H1 (cell line): Measurements from ENCODE around the gene FAM184B. TPM values are rescaled to one million over a fixed set of nuclear protein-coding genes. Genes with fewer than 3 reads are reported as not detected.

Experiments
- CTCF ChIA-PET: fragments of 300-600 bp; sonication (Branson Sonifier 250); formaldehyde crosslinking; loops from one replicate; lab custom pipeline; 2021; ENCODE audit not compliant: partially characterized antibody; lab: Charles Lee
- POLR2A ChIA-PET: fragments of 300-600 bp; sonication (Branson Sonifier 250); formaldehyde crosslinking; loops from one replicate; lab custom pipeline; 2021; ENCODE audit warnings: inconsistent platforms; ENCODE audit not compliant: partially characterized antibody; lab: Charles Lee
- DNase-seq, 2 experiments: peaks; one replicate each; pipeline versions ENCODE4 v3.0.0 to v3.0.0-alpha.2; 2010 to 2022; ENCODE audit warnings: low spot score in 2 of 2, low read depth in 1 of 2, mixed read lengths in 1 of 2
- FAIRE-seq: peaks from 2 replicates; lab custom pipeline; 2011; peaks lifted over from hg19 to GRCh38; lab: Jason Lieb, UNC
- H2AFZ ChIP-seq: 2 replicates; pipeline ENCODE4 v1.8.1; 2012; ENCODE audit warnings: low read length, inconsistent platforms
- H2AK5ac ChIP-seq: 2 replicates; pipeline ENCODE4 v1.6.1; 2013; ENCODE audit warnings: low read depth, low read length
- H2BK120ac ChIP-seq: replicated peaks from 2 replicates; pipeline ENCODE3; 2013; ENCODE audit warnings: low read depth, low read length, inconsistent platforms
- H2BK12ac ChIP-seq: 2 replicates; pipeline ENCODE4 v1.6.1; 2013; ENCODE audit warnings: low read depth, low read length
- H2BK15ac ChIP-seq: 2 replicates; pipeline ENCODE4 v1.6.1; 2013; ENCODE audit warnings: low read length
- H2BK20ac ChIP-seq: 2 replicates; pipeline ENCODE4 v1.6.1; 2013; ENCODE audit warnings: low read length
- H2BK5ac ChIP-seq: 2 replicates; pipeline ENCODE4 v1.6.1; 2013; ENCODE audit warnings: low read depth, low read length
- H3K14ac ChIP-seq: 2 replicates; pipeline ENCODE4 v1.6.1; 2013; ENCODE audit warnings: inconsistent platforms; ENCODE audit not compliant: insufficient read length
- H3K18ac ChIP-seq: 2 replicates; pipeline ENCODE4 v1.6.1; 2013; ENCODE audit warnings: low read length; ENCODE audit errors: extremely low read depth
- H3K23ac ChIP-seq: 2 replicates; pipeline ENCODE4 v1.6.1; 2013; ENCODE audit warnings: inconsistent platforms; ENCODE audit not compliant: insufficient read length
- H3K23me2 ChIP-seq: 2 replicates; pipeline ENCODE4 v1.6.1; 2013; ENCODE audit warnings: low read depth, low read length
- H3K27ac ChIP-seq: 2 replicates; pipeline ENCODE4 v1.6.1; 2011; ENCODE audit warnings: low read depth, low read length, inconsistent platforms
- H3K27me3 ChIP-seq, 4 experiments: replicated peaks in 1 of 4; 1 replicate in 1 of 4; 2 replicates in 3 of 4; pipeline versions ENCODE4 v1.6.1 to v1.8.1; 2011 to 2013; ENCODE audit warnings: low read length in 3 of 4, mild to moderate bottlenecking in 3 of 4, inconsistent platforms in 2 of 4, mixed read lengths in 2 of 4, moderate library complexity in 1 of 4; ENCODE audit not compliant: control insufficient read depth in 3 of 4, insufficient read depth in 3 of 4; ENCODE audit errors: extremely low read depth in 1 of 4
- H3K36me3 ChIP-seq, 4 experiments: 2 replicates each; pipeline versions ENCODE4 v1.6.1 to v1.8.1; 2011 to 2013; ENCODE audit warnings: mild to moderate bottlenecking in 4 of 4, low read length in 3 of 4, moderate library complexity in 2 of 4, control low read depth in 1 of 4, inconsistent platforms in 1 of 4; ENCODE audit not compliant: insufficient read depth in 4 of 4, control insufficient read depth in 2 of 4
- H3K4ac ChIP-seq: replicated peaks from 2 replicates; pipeline ENCODE3; 2013; ENCODE audit warnings: low read length, low read depth, mixed read lengths, inconsistent platforms; ENCODE audit not compliant: insufficient read length
- H3K4me1 ChIP-seq, 4 experiments: replicated peaks in 1 of 4; 1 replicate in 1 of 4; 2 replicates in 3 of 4; pipeline versions ENCODE4 v1.6.1 to v1.8.1; 2011 to 2013; ENCODE audit warnings: low read length in 3 of 4, inconsistent platforms in 2 of 4, mixed read lengths in 1 of 4; ENCODE audit not compliant: insufficient read depth in 4 of 4, control insufficient read depth in 3 of 4
- H3K4me2 ChIP-seq, 2 experiments: 2 replicates each; pipeline versions ENCODE4 v1.6.1 to v1.8.1; 2011 to 2013; ENCODE audit warnings: low read depth in 2 of 2, low read length in 2 of 2, control low read depth in 1 of 2, inconsistent platforms in 1 of 2, mild to moderate bottlenecking in 1 of 2; ENCODE audit not compliant: insufficient read depth in 1 of 2
- H3K4me3 ChIP-seq, 4 experiments: fragments of 200-600, 300-600 bp in 1 of 4; sonication (generic), shearing (Covaris generic), sonication (Bioruptor Twin) in 1 of 4; 2 replicates each; pipeline versions ENCODE4 v1.5.1 to v1.8.1; 2011 to 2016; ENCODE audit warnings: low read length in 4 of 4, low read depth in 3 of 4, control low read depth in 2 of 4, inconsistent platforms in 2 of 4, mild to moderate bottlenecking in 2 of 4, mixed read lengths in 1 of 4, moderate library complexity in 1 of 4; ENCODE audit not compliant: insufficient read depth in 2 of 4; ENCODE audit errors: extremely low read depth in 1 of 4
- H3K56ac ChIP-seq: replicated peaks from 2 replicates; pipeline ENCODE3; 2013; ENCODE audit warnings: low read depth, mild to moderate bottlenecking, mixed read lengths, low read length, inconsistent platforms; ENCODE audit not compliant: insufficient read length
- H3K79me1 ChIP-seq: 2 replicates; pipeline ENCODE4 v1.6.1; 2013; ENCODE audit warnings: low read depth, low read length, control low read depth
- H3K79me2 ChIP-seq, 2 experiments: 2 replicates each; pipeline versions ENCODE4 v1.6.1 to v1.8.1; 2012 to 2013; ENCODE audit warnings: low read length in 2 of 2, mild to moderate bottlenecking in 2 of 2, inconsistent platforms in 1 of 2; ENCODE audit not compliant: insufficient read depth in 2 of 2, control insufficient read depth in 1 of 2
- H3K9ac ChIP-seq, 4 experiments: replicated peaks in 1 of 4; 1 replicate in 1 of 4; 2 replicates in 3 of 4; pipeline versions ENCODE4 v1.6.1 to v1.8.1; 2011 to 2013; ENCODE audit warnings: low read depth in 3 of 4, low read length in 3 of 4, control low read depth in 2 of 4, mild to moderate bottlenecking in 2 of 4, moderate library complexity in 2 of 4, inconsistent platforms in 1 of 4; ENCODE audit errors: extremely low read depth in 1 of 4
- H3K9me3 ChIP-seq, 2 experiments: 2 replicates each; pipeline versions ENCODE4 v1.6.1 to v1.8.1; 2012 to 2013; ENCODE audit warnings: mild to moderate bottlenecking in 2 of 2, moderate library complexity in 2 of 2, control low read depth in 1 of 2, inconsistent platforms in 1 of 2, low read depth in 1 of 2, low read length in 1 of 2, mixed read lengths in 1 of 2; ENCODE audit not compliant: insufficient read depth in 2 of 2
- H4K20me1 ChIP-seq, 2 experiments: replicated peaks in 1 of 2; 2 replicates each; pipeline versions ENCODE3 to v1.8.1; 2011 to 2013; ENCODE audit warnings: inconsistent platforms in 2 of 2, low read length in 2 of 2, mild to moderate bottlenecking in 1 of 2; ENCODE audit not compliant: insufficient read depth in 2 of 2, control insufficient read depth in 1 of 2
- H4K5ac ChIP-seq: 2 replicates; pipeline ENCODE4 v1.6.1; 2013; ENCODE audit warnings: low read length, low read depth, mixed read lengths, inconsistent platforms; ENCODE audit not compliant: insufficient read length
- H4K8ac ChIP-seq: 2 replicates; pipeline ENCODE4 v1.8.0; 2013; ENCODE audit warnings: mild to moderate bottlenecking, moderate library complexity, low read length, inconsistent platforms; ENCODE audit not compliant: insufficient read depth; ENCODE audit errors: extremely low read depth
- H4K91ac ChIP-seq: replicated peaks from 2 replicates; pipeline ENCODE3; 2013; ENCODE audit warnings: low read length, mixed read lengths, inconsistent platforms; ENCODE audit not compliant: insufficient read length
- BACH1 ChIP-seq: IDR thresholded peaks from 2 replicates; pipeline ENCODE4 v1.6.1; 2012; ENCODE audit warnings: low read length, improper control_type of control experiment
- EGR1 ChIP-seq: IDR thresholded peaks from 2 replicates; pipeline ENCODE4 v1.6.1; 2011; ENCODE audit warnings: low read depth, low read length, borderline replicate concordance
- GTF2F1 ChIP-seq: IDR thresholded peaks from 2 replicates; pipeline ENCODE4 v1.6.1; 2012; ENCODE audit warnings: low read depth, low read length, improper control_type of control experiment, borderline replicate concordance
- HDAC2 ChIP-seq, 2 experiments: fragments of 300-600 bp in 1 of 2; sonication (generic) in 1 of 2; IDR thresholded peaks; 2 replicates each; pipeline ENCODE4 v1.6.1; 2011 to 2012; ENCODE audit warnings: low read depth in 2 of 2, low read length in 2 of 2, mild to moderate bottlenecking in 2 of 2, moderate library complexity in 2 of 2, borderline replicate concordance in 1 of 2, inconsistent platforms in 1 of 2
- JUN ChIP-seq: IDR thresholded peaks from 2 replicates; pipeline ENCODE4 v1.6.1; 2011; ENCODE audit warnings: low read depth, mild to moderate bottlenecking, improper control_type of control experiment, low read length
- JUND ChIP-seq: IDR thresholded peaks from 2 replicates; pipeline ENCODE4 v1.6.1; 2011; ENCODE audit warnings: mild to moderate bottlenecking, improper control_type of control experiment, low read length
- KDM5A ChIP-seq: fragments of 200-600 bp; IDR thresholded peaks from 2 replicates; pipeline ENCODE4 v1.7.1; 2012; ENCODE audit warnings: mild to moderate bottlenecking, low read length, inconsistent platforms, mixed read lengths
- MAFK ChIP-seq: IDR thresholded peaks from 2 replicates; pipeline ENCODE4 v1.6.1; 2012; ENCODE audit warnings: low read depth, mild to moderate bottlenecking, improper control_type of control experiment, low read length
- PHF8 ChIP-seq: fragments of 200-600 bp; sonication (generic); conservative IDR thresholded peaks from 2 replicates; pipeline ENCODE4 v1.7.1; 2012; ENCODE audit warnings: low read depth, mild to moderate bottlenecking, inconsistent platforms, low read length, moderate library complexity
- POLR2A ChIP-seq, 2 experiments: IDR thresholded peaks; 1 replicate in 1 of 2; 2 replicates in 1 of 2; pipeline ENCODE4 v1.6.1; 2011; ENCODE audit warnings: low read depth in 2 of 2, low read length in 2 of 2, mild to moderate bottlenecking in 2 of 2; ENCODE audit errors: control extremely low read depth in 1 of 2
- POU5F1 ChIP-seq: IDR thresholded peaks from 2 replicates; pipeline ENCODE4 v1.6.1; 2011; ENCODE audit warnings: low read depth, mild to moderate bottlenecking, low read length, moderate library complexity
- RBBP5 ChIP-seq: IDR thresholded peaks from 2 replicates; pipeline ENCODE4 v1.7.1; 2012; ENCODE audit warnings: low read depth, mild to moderate bottlenecking, inconsistent platforms, low read length, moderate library complexity, borderline replicate concordance
- SIN3A ChIP-seq, 2 experiments: IDR thresholded peaks in 1 of 2; conservative IDR thresholded peaks in 1 of 2; 2 replicates each; pipeline ENCODE4 v1.6.1; 2011 to 2012; ENCODE audit warnings: low read length in 2 of 2, improper control_type of control experiment in 1 of 2, low read depth in 1 of 2, mild to moderate bottlenecking in 1 of 2
- TAF1 ChIP-seq: IDR thresholded peaks from 2 replicates; pipeline ENCODE4 v1.6.1; 2011; ENCODE audit warnings: mild to moderate bottlenecking, low read depth, low read length
- TEAD4 ChIP-seq: IDR thresholded peaks from 2 replicates; pipeline ENCODE4 v1.6.1; 2012; ENCODE audit warnings: low read depth, low read length, inconsistent platforms, mixed read lengths
- ZNF274 ChIP-seq: IDR thresholded peaks from 2 replicates; pipeline ENCODE4 v1.7.0; 2012; ENCODE audit warnings: low read length, borderline replicate concordance; ENCODE audit errors: extremely low read depth
- WGBS, 2 experiments: shearing (Covaris generic) in 1 of 2; methylation state at CpG; one replicate each; pipeline versions ENCODE4 v1.1.6 to v1.1.7; 2013 to 2015; ENCODE audit warnings: low lambda C conversion rate in 2 of 2, mixed read lengths in 2 of 2, inconsistent platforms in 1 of 2, low coverage in 1 of 2, missing lambda C conversion rate in 1 of 2; ENCODE audit not compliant: insufficient replicate concordance in 2 of 2, insufficient coverage in 1 of 2, insufficient read length in 1 of 2; ENCODE audit errors: extremely low coverage in 1 of 2, missing lambda C conversion rate in 1 of 2; 5-methylcytosine and 5-hydroxymethylcytosine counted together
- polyA plus RNA-seq, 7 experiments: library from polyadenylated mRNA; depleted of rRNA in 3 of 7; stranded (reverse) in 5 of 7; unstranded in 2 of 7; fragments of >200 nt in 5 of 7; fragments of 200-250 nt in 2 of 7; gene quantifications; 1 replicate in 5 of 7; 2 replicates in 1 of 7; 4 replicates in 1 of 7; pipeline versions ENCODE4 v1.2.1 to v1.2.3, GENCODE V29; 2011 to 2013; ENCODE audit warnings: missing spikeins in 2 of 7, mixed read lengths in 2 of 7
- total RNA-seq: library from RNA; stranded (reverse); fragmentation: NEBNext Ultra II Directional; extraction: Animal tissue kit (Norgen Biotek cat#: 25700); gene quantifications from 2 replicates; pipeline ENCODE4 v1.2.1, GENCODE V29; 2021

FAM184B gene
- total and polyA plus RNA-seq, 2 of the 8 experiments (the other 6 are each of a cell fraction or from before 2014, with no cell fraction given) = 0.05 to 0.39 TPM

DNA sequence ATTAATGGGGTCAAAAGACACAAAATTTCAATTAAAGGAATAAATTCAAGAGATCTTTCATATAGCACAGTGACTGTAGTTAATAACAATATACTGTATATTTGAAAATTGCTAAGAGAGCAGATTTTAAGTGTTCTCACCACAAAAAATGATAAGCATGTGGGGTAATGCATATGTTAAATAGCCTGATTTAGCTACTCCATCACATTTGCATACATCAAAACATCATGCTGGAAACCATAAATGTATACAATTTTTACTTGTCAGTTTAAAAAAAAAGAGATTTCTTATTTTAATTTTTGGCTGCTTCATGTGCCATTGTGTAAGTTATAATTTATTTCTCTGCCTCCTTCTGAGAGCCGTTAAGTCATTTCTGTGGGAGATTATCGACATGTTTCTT, 65.9 kb downstream of the FAM184B start:
- Histone ChIP-seq H2BK12ac (no peak overlapping the region), H3K27me3 (no peaks in the 10 kb centered on the region), H3K79me1 (no peaks in the 10 kb centered on the region), H3K18ac (no peak overlapping the region), H3K36me3 (no peaks in the 10 kb centered on the region), H4K91ac (no peak overlapping the region), H3K4me2 (no peak overlapping the region), H3K79me2 (no peaks in the 10 kb centered on the region), H3K27ac (no peak overlapping the region), H3K4me3 (no peak overlapping the region), H3K9me3 (no peaks in the 10 kb centered on the region), H2AK5ac (no peak overlapping the region), H2BK120ac (no peak overlapping the region), H3K23ac (no peak overlapping the region), H3K9ac (no peak overlapping the region), H3K23me2 (no peaks in the 10 kb centered on the region; the same call in 1 of the 2 replicates), H3K4ac (no peak overlapping the region), H4K20me1 (no peaks in the 10 kb centered on the region), H2BK5ac (no peak overlapping the region), H4K5ac (no peak overlapping the region), H3K14ac (no peak overlapping the region), H2BK20ac (no peak overlapping the region), H3K4me1 (no peaks in the 10 kb centered on the region), H4K8ac (no peak overlapping the region), H3K56ac (no peak overlapping the region), H2BK15ac (no peak overlapping the region), H2AFZ (no peak overlapping the region)
- 85% methylated on average over 2 of the region's 2 CpGs; no CpG with 5 or more reads in 1 of the 2 experiments for WGBS, 2 experiments
- DNase-seq (no peak), FAIRE-seq (no peak)
- CTCF ChIA-PET = no interaction called here
- POLR2A ChIA-PET = no interaction called here
- no peak for TF ChIP-seq ZNF274
- TF ChIP-seq PHF8 = no peak
- TF ChIP-seq RBBP5 = no peak
- no peak for TF ChIP-seq GTF2F1
- TF ChIP-seq KDM5A = no peak
- TF ChIP-seq JUND = no peak
- no peak for TF ChIP-seq BACH1
- no peak for TF ChIP-seq EGR1
- TF ChIP-seq TAF1 = no peak
- TF ChIP-seq HDAC2 (IDR thresholded peaks at IDR 0.05; ENCODE audit: borderline replicate concordance in 1 of 2, low read depth in 2 of 2, low read length in 2 of 2) = no peak
- TF ChIP-seq POLR2A (IDR thresholded peaks at IDR 0.05; ENCODE audit: control extremely low read depth in 1 of 2, low read depth in 2 of 2, low read length in 2 of 2) = no peak
- TF ChIP-seq POU5F1 = no peak
- TF ChIP-seq MAFK = no peak
- no peak for TF ChIP-seq TEAD4
- no peak for TF ChIP-seq JUN
- no peak for TF ChIP-seq SIN3A (conservative IDR thresholded peaks at IDR 0.05 in 1 of 2, IDR thresholded peaks at IDR 0.05 in 1 of 2; ENCODE audit: low read depth in 1 of 2, low read length in 2 of 2)
